Measurements from ENCODE around the gene KIF5C.

The KIF5C gene

GRCh38 chr2:149056541-149057255, 181.7 kb downstream of the KIF5C start:
- DNase-seq = no peak

GRCh38 chr2:149057401-149057800, 182.4 kb downstream of the KIF5C start:
- DNase-seq = no peak

GRCh38 chr2:149058936-149059335, 183.9 kb downstream of the KIF5C start:
- DNase-seq = no peak

- no peak for DNase-seq
Observed at GRCh38 chr2:149059822-149060221, 184.8 kb downstream of the KIF5C start.

- DNase-seq = no peak
Observed at GRCh38 chr2:149061133-149061745, 186.2 kb downstream of the KIF5C start.

GRCh38 chr2:149062531-149062930, 187.5 kb downstream of the KIF5C start:
- no peak for DNase-seq

GRCh38 chr2:149063177-149063576, 188.2 kb downstream of the KIF5C start:
- DNase-seq = no peak

- no peak for DNase-seq
Observed at GRCh38 chr2:149064365-149064841, 189.4 kb downstream of the KIF5C start.

GRCh38 chr2:149064856-149065630, 190.0 kb downstream of the KIF5C start:
- no peak for DNase-seq

- DNase-seq = no peak
Observed at GRCh38 chr2:149068225-149068995, 193.4 kb downstream of the KIF5C start.

- DNase-seq = no peak
Observed at GRCh38 chr2:149068996-149069888, 194.2 kb downstream of the KIF5C start.

- peak; percentile 12 for DNase-seq
Observed at GRCh38 chr2:149070681-149071320, 195.8 kb downstream of the KIF5C start.

- DNase-seq = no peak
Observed at GRCh38 chr2:149075105-149075504, 200.1 kb downstream of the KIF5C start.

GRCh38 chr2:149075853-149076252, 200.8 kb downstream of the KIF5C start:
- DNase-seq = no peak
